ENCODE results near the gene SPINK2. TPM values are rescaled to one million over a fixed set of nuclear protein-coding genes. Genes with fewer than 3 reads are reported as not detected.

The SPINK2 gene
- total and polyA plus RNA-seq, 2 of the 8 experiments (the other 6 are each of a cell fraction or from before 2014, with no cell fraction given), result 0.89 to 1.4 TPM

DNA sequence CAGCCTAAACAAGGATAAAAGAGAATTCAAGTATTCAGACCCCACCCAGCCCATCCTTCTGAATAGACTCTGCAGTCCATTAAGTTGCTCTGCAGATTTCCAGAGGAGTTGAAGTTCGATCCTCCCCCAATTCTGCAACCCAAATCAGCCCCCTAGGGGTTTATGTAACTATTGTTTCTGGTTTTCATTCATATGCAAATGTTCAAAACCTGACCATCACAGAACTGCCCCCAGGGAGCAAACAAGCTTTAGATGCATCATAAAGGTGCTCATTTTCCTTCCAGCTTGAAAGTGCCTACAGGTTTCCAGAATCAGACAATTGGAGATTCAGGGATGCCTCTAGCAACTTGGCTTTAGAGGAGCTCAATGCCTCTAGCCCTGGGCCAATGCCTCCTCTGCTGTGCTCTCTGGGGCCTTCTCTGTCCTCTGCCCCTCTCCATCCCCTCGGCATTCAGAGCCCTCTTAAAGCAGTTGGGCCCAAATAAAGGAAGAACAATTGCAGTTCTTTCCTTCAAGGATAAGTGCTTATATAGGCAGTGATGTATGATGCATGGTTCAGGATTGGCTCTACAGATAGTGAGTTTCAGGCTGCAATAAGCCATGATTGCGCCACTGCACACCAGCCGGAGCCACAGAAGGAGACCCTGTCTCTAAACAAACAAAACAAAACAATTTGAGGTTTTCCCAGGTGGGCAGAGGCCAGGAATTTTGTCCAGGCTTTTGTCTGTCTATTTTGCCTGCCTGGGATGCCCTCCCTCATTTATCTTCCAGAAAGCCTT, 23.5 kb upstream of the SPINK2 start (continued):
- TF ChIP-seq HDAC2 (IDR thresholded peaks at IDR 0.05; ENCODE audit: borderline replicate concordance in 1 of 2, low read depth in 2 of 2, low read length in 2 of 2) (peak; percentile 43 to 93; a peak in 3 of 4 replicates), NANOG (IDR thresholded peaks at IDR 0.05; ENCODE audit: insufficient read depth, low read depth, low read length, poor library complexity, severe bottlenecking) (peak; percentile 85)

Measured in H1 (cell line).